Mesothelial cell of epicardium (in vitro differentiated cells): ENCODE measurements around the gene STIM1. TPM values are rescaled to one million over a fixed set of nuclear protein-coding genes. Genes with fewer than 3 reads are reported as not detected.
A peak's percentile ranks its signal among the peaks of the same experiment; 100 is the strongest.

ENCODE experiments used
- DNase-seq, 2 experiments: peaks; one replicate each; pipeline ENCODE4 v3.0.0; 2021; ENCODE audit warnings: low spot score in 2 of 2; ENCODE audit not compliant: unreplicated experiment in 2 of 2
- H3K27ac Mint-ChIP-seq: 2 replicates; pipeline ENCODE4 v1.8.0; 2021; ENCODE audit warnings: mixed read lengths
- H3K27me3 Mint-ChIP-seq: 2 replicates; pipeline ENCODE4 v1.8.0; 2021; ENCODE audit warnings: low read depth, mixed read lengths
- H3K36me3 Mint-ChIP-seq: 2 replicates; pipeline ENCODE4 v1.8.0; 2021; ENCODE audit warnings: mixed read lengths
- H3K4me1 Mint-ChIP-seq: 2 replicates; pipeline ENCODE4 v1.8.0; 2021; ENCODE audit warnings: mixed read lengths
- H3K4me3 Mint-ChIP-seq: 2 replicates; pipeline ENCODE4 v1.8.0; 2021; ENCODE audit warnings: mild to moderate bottlenecking, moderate library complexity, mixed read lengths
- H3K9me3 Mint-ChIP-seq: 2 replicates; pipeline ENCODE4 v1.8.0; 2021; ENCODE audit warnings: mixed read lengths
- total RNA-seq: library from RNA; stranded (reverse); gene quantifications from 3 replicates; pipeline ENCODE4 v1.2.1, GENCODE V29; 2021
- TF ChIP-seq, protein P1 (sequence below): fragments of 200-600 bp; sonication (generic); IDR thresholded peaks from one replicate; pipeline ENCODE4 v1.5.0; 2021; ENCODE audit warnings: antibody characterized with exemption; ENCODE audit not compliant: unreplicated experiment

The STIM1 gene
- total RNA-seq, 1 donor from 2014 or later: 43.7 TPM

GRCh38 chr11:4039011-4039410 lies 183.5 kb downstream of the STIM1 start:
- no peaks in the 10 kb centered on the region for H3K4me1 Mint-ChIP-seq
- peaks cover 22% of the 10 kb centered on the region for H3K36me3 Mint-ChIP-seq
- peaks cover 36% of the 10 kb centered on the region for H3K9me3 Mint-ChIP-seq
- TF ChIP-seq, protein P1, sequence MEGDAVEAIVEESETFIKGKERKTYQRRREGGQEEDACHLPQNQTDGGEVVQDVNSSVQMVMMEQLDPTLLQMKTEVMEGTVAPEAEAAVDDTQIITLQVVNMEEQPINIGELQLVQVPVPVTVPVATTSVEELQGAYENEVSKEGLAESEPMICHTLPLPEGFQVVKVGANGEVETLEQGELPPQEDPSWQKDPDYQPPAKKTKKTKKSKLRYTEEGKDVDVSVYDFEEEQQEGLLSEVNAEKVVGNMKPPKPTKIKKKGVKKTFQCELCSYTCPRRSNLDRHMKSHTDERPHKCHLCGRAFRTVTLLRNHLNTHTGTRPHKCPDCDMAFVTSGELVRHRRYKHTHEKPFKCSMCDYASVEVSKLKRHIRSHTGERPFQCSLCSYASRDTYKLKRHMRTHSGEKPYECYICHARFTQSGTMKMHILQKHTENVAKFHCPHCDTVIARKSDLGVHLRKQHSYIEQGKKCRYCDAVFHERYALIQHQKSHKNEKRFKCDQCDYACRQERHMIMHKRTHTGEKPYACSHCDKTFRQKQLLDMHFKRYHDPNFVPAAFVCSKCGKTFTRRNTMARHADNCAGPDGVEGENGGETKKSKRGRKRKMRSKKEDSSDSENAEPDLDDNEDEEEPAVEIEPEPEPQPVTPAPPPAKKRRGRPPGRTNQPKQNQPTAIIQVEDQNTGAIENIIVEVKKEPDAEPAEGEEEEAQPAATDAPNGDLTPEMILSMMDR: no peak
- H3K4me3 Mint-ChIP-seq: no peak overlapping the region
- H3K27ac Mint-ChIP-seq: no peak overlapping the region
- H3K27me3 Mint-ChIP-seq: no peaks in the 10 kb centered on the region
- DNase-seq: no peak

DNA sequence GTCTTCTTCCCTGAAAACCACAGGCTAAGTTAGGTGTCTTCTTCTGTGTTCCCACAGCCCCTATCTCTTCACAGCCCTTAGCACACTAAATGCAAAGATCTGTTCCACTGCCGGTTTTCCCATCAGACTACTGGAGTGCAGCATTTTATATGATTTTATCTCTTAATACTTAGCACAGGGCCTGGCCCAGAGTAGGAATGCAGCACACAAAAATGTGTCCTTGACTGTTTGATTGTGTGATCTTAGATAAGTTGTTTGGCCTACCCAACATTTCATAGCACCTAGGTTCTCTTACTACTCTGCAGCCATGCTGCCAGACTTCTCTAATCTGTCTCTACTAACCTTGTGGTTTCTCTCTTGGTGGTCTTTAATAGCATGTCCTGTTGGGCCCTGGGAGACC lies 185.0 kb downstream of the STIM1 start:
- Mint-ChIP-seq H3K27me3 (no peaks in the 10 kb centered on the region), H3K4me1 (peaks cover 6% of the 10 kb centered on the region), H3K4me3 (no peak overlapping the region), H3K9me3 (peaks cover 23% of the 10 kb centered on the region), H3K27ac (no peak overlapping the region), H3K36me3 (peaks cover 12% of the 10 kb centered on the region)
- no peak for DNase-seq
- TF ChIP-seq, protein P1: no peak

- Mint-ChIP-seq H3K27ac (no peak overlapping the region), H3K4me3 (no peak overlapping the region), H3K27me3 (no peaks in the 10 kb centered on the region), H3K9me3 (peaks cover 12% of the 10 kb centered on the region), H3K4me1 (peaks cover 6% of the 10 kb centered on the region), H3K36me3 (peaks cover 4% of the 10 kb centered on the region)
- no peak for DNase-seq
- TF ChIP-seq, protein P1: no peak
Observed at GRCh38 chr11:4041731-4042391, 186.4 kb downstream of the STIM1 start.

- TF ChIP-seq, protein P1: no peak
- peaks cover 8% of the 10 kb centered on the region for H3K4me1 Mint-ChIP-seq
- H3K4me3 Mint-ChIP-seq: no peak overlapping the region
- no peaks in the 10 kb centered on the region for H3K36me3 Mint-ChIP-seq
- no peak for DNase-seq
- H3K27me3 Mint-ChIP-seq: no peaks in the 10 kb centered on the region
- no peaks in the 10 kb centered on the region for H3K9me3 Mint-ChIP-seq
- peak overlapping the region; percentile 28 for H3K27ac Mint-ChIP-seq
Observed at GRCh38 chr11:4044976-4045646, 189.6 kb downstream of the STIM1 start.

- H3K27ac Mint-ChIP-seq: no peak overlapping the region
- no peak for DNase-seq
- no peak overlapping the region for H3K4me3 Mint-ChIP-seq
- H3K36me3 Mint-ChIP-seq: peaks cover 3% of the 10 kb centered on the region
- H3K9me3 Mint-ChIP-seq: peaks cover 4% of the 10 kb centered on the region
- TF ChIP-seq, protein P1: no peak
- peaks cover 8% of the 10 kb centered on the region for H3K4me1 Mint-ChIP-seq
- H3K27me3 Mint-ChIP-seq: no peaks in the 10 kb centered on the region
Observed at GRCh38 chr11:4048340-4048739, 192.9 kb downstream of the STIM1 start.
